NCI-H1092 treated with DMSO at 0.1 percent for 48 hours (cell line): ENCODE results near the gene VSTM1.

Experiments used
- DNase-seq: peaks from one replicate; lab custom pipeline; 2025; lab: John Stamatoyannopoulos, UW

The VSTM1 gene

GRCh38 chr19:54010474-54010873, 53.2 kb downstream of the VSTM1 start:
- DNase-seq = no peak

- no peak for DNase-seq
Observed at GRCh38 chr19:54009440-54009839, 54.3 kb downstream of the VSTM1 start.

DNA sequence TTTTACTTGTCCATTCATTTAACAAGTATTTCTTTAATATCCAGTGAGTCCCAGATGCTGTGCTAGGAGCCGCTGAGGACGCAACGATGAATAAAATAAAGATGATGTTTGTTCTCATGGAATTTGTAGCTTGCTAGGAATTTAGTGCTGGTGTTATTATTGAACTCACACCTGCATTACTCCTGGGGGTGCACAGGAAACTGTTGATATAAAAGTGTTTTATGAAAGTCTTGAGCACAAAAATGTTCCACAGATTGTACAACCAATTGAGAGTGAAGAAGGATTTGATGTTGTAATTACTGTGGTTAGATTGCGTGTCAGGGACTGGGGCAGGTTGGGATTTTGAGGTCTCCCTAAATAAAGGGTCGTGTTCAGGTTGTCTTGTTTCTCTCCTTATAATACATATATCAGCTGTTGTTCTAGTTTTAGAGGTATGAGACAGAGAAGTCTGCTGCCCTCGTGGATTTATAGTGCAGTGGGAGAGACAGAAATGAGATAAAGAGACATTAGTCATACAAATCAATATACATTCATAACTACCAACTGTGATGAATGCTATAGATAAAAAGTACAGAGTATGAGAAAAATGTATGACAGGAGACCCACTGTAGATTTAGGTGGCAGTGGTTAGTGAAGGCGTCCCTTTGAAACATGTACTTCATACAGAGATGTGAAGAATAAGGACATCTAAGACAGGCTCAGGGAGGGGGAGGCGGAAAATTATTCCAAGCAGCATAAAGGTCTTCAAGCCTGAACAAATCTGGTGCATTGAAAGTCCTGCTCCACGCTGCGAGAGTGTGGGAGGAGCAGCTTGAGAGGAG, 61.0 kb downstream of the VSTM1 start:
- no peak for DNase-seq

DNA sequence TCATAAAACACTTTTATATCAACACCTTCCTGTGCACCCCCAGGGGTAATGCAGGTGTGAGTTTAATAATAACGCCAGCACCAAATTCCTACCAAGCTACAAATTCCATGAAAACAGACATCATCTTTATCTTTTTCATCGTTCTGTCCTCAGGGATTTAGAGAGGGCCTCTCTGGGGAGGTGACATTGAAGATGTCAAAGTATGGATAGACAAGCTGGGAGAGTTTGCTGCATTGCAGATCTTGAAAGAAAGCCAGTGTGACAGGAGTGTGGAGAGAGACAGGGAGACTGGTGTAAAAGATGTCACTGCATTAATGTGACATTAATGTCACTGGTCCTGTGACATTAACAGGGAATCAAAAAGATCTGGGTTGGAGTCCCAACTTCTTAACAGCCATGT, 62.2 kb downstream of the VSTM1 start:
- DNase-seq = no peak

GRCh38 chr19:53999694-54000093, 64.0 kb downstream of the VSTM1 start:
- DNase-seq = no peak

DNA sequence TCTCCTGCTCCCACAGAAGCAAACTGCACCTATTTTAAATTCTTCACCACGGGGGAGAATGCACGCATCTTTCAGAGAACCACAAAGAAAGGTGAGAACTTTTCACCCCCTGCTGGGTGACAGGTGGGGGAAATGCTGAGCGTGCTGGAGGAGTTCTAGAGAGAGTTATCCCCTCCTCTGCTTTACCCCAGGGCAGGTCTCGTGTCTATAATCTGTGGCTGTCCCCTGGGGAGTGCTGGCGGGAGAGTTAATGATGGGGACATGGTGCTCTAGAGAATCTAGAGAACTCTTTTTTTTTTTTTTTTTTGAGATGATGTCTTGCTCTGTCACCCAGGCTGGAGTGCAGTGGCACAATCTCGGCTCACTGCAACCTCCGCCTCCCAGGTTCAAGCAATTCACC, 65.5 kb downstream of the VSTM1 start:
- no peak for DNase-seq

- no peak for DNase-seq
Observed at GRCh38 chr19:53994811-53995210, 68.9 kb downstream of the VSTM1 start.

- DNase-seq = no peak
Observed at GRCh38 chr19:53993448-53993847, 70.2 kb downstream of the VSTM1 start.

GRCh38 chr19:53992815-53993214, 70.9 kb downstream of the VSTM1 start:
- no peak for DNase-seq

DNA sequence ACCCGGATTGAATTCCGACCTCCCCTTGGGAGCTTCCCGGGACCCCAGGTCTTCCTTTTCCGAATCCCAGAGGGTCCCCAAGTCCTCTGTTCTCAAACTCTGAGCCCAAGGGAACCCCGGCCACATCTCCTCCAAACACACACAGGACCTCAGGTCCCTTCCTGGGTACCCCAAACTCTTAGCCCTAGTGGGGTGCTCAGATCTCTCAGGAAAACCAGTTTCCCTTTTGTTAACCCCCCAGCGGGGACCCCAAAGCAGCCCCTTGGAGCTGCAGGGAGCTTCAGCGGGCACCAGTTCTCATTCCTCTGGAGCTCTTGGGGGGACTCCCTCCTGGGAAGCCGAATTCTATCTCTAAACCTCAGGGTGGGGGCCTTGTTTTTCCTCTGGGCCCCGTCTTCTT, 71.5 kb downstream of the VSTM1 start:
- DNase-seq = no peak

DNA sequence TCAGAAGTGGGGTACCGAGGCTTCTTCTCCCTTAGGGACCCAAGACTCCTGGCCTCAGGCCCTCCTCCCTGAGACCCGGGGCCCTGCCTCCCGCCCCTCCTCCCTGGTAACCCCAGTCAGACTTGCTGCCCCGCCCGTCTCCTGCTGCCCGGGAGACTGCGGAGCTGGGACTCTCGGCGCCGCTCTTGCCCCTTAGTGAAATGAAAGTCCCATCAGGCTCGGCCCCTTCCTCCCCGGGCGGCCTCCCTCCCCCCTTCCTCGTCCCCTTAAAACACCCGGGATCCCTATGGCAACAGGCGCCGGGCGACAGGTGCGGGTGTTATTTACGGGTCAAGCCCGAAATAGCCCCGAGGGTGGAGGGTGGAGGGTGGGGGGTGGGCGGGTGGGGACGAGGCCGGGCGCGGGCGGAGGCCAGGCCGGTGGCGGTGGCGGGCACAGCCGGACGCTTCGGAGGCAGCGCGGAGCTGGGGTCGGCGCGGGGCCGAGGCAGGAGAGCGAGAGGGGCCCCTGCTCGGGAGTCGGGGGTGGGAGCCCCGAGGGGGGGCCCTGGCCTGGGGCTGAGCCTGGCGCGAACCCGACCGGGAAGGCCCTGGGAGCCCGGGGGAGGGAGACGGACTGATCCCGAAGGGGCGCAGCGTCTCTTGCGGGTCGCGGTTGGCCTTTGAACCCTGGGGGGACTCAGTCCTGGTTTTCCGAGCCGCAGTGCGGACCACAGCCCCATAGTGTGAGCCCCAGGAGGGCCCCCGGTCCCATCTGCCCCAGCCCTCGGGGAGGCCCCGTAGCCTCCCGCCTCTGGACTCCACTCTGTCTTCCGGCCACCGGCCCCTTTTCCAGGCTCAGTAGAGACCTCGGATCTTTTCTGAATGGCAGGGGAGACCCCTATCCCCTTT, 72.2 kb downstream of the VSTM1 start, which contains the start of gene CACNG6:
Gene CACNG6 (plus strand): TSS at position 414 of the 890 bp plus-strand sequence. CDS start 1,241 bp downstream, outside the sequence.
- DNase-seq = no peak
